OCI-M1 (cell line): Measurements from ENCODE around the gene CBX4.

Experiments used
- DNase-seq: peaks from one replicate; lab custom pipeline; 2025; lab: John Stamatoyannopoulos, UW

Gene CBX4

DNA sequence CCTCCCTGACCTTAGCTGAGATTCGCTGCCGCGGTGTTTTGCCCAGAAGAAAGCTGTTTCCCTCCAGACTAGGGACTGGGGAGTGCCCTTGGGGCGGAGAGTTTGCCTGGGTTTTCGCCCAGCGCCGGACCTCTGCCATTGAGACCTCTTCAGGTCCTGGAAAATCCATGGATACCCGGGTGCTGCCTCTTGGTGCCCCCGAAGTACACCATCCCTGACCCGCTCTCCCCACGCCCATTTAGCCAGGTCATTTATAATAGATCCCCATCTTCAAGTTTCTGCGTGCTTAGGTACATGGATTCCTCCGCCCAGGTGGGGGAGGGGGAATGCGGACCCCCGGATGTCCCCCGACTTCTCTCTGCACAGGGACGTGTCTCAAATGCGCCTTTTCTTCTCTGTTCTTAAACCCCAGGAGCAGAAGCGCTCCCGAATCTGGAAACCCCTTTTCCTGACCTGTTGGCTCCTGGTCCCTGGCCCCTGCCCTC, 27.3 kb downstream of the CBX4 start:
- DNase-seq = peak; percentile 40

DNA sequence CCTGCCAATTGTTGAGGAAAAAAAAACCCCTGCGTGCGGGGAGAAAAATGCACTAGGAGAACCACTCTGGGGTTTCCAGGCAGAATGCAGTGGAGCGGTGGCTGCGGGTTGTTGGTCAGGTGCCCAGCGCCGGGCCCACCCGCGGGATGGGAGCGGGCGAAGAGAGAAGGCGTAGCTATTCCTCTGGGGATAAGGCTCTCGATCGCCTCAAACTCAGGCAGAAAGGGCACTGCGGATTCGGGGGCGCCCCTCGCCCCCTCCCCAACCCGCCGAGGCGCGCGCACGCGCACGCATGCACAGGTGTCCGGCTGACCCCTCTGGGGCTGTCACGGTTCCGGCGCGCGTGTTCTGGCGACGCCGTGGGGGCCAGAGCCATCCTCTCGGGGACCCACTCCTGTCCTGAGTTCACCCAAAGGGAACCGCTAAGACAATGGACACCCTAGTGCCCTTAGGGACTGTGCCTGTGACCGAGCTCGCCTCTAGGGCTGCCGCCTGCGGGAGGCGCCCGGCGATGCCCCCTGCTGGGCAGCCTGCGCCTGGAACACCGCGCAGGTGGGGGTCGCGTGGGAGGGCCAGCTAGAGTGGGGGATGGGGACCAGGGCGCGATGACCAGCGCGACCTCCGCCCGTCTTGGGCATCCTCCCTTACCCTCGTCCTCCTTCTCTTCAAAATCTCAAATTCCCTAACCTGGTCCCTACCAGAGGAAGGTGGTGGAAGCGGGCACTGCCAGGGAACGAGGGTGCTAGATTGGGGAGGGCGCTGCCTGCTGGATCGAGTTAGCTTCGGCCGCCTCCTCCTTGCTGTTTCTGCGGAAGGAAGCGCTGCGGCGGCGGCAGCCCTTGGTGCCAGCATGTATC, 28.0 kb downstream of the CBX4 start:
- peak; percentile 81 for DNase-seq

DNA sequence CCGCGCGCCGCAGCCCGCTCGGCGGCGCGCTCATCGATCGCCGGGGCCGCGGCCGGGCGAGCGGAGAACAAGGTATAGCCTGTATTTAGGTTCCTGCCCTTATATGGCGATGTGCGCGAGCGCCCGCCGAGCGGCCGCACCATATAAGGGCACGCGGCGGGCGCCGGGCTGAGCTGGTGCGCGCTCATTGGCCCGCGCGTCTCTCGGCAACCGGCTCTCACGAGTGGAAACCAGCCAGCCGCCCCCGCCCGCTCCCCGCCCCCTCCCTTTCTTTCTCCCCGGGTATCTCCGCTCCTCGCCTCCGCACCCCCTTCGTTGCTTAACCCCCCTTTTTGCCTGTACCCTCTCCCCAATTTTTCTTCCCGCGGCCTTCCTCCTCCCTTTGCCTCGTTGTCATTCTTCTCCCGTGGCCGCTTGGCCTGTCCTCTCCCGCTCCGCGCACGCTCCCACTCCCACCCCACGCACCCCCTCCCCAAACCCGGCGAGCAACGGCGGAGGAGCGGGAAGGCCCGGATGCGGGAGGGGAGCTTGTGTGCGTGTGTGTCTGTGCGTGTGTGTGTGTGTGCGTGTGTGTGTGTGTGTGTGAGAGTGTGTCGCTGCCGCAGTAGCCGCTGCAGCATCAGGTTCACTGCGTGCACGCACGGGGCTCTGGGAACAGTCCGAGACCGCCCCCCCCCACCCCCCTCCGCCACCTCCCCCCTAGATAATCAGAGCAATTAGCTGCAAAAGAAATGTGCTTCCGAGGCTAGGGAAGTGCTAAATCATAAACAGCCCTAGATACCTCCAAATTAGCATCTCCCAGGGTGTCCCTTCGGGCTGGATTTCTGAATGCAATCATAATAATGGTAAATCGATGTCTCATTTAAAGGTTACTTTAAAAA, 28.9 kb downstream of the CBX4 start:
- peak; percentile 91 for DNase-seq

DNA sequence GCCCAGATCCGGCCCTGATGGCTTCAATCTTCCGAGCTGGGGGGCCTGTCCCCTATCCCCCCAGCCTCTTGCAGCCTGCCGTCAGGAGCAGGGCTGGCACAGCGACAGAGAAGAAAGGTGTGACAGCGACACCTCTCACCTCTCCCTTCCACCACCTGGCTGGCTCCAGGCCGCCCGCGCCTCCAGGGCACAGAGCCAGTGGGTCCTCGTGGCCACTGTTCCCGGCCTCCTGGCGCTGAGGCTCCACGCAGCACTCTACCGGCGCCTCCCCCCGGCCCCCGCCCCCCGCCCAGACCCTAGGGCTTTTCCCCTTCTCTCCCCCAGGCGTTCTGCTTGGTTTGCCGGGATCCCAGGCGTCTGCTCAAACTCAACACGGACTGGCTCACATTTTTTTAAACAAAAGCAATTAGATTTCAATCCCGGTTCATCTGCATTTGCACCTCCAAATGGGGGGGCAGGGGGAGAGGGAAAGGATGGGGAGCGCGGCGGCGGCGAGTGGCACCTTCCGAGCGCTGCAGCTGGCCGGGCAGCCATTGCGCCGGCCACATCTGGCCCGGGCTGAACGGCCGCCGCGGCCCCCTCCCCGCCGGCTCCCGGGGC, 29.6 kb downstream of the CBX4 start:
- no peak for DNase-seq

DNA sequence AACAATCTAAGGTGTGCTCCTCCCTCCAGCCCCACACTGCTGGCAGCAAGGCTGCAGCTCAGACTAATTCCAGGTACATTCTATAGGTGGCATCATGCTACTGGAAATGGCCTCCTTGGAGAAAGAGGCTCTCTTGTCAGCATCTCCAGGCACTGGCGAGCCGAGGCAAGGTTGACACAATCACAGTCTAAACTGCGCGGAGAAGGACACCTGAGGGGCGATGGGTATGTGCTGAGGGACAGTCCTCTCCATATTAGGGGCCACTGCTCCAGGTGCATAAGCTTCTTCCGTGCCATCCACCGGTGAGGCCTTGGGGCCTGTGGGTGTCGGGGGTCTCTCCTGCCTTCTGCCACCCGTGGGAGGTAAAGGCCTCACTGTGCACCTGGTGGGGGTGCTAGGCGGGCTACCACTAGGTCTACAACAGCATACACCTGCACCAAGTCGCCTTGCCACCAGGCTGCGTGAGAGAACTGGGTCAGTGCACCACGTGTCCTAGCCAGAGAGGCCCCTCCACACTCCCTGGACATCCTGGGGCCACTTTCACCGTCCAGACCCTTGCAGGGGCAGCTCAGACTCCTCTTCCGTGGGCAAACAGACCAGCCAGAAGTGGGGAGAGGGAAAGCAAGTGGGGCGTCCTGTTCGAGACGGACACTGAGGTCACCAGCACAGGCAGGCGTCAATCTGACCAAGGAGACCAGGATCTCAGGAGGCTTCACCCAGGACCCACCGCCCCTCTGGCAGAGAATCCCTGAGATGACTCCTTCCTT, 30.3 kb downstream of the CBX4 start:
- DNase-seq = peak; percentile 68

DNA sequence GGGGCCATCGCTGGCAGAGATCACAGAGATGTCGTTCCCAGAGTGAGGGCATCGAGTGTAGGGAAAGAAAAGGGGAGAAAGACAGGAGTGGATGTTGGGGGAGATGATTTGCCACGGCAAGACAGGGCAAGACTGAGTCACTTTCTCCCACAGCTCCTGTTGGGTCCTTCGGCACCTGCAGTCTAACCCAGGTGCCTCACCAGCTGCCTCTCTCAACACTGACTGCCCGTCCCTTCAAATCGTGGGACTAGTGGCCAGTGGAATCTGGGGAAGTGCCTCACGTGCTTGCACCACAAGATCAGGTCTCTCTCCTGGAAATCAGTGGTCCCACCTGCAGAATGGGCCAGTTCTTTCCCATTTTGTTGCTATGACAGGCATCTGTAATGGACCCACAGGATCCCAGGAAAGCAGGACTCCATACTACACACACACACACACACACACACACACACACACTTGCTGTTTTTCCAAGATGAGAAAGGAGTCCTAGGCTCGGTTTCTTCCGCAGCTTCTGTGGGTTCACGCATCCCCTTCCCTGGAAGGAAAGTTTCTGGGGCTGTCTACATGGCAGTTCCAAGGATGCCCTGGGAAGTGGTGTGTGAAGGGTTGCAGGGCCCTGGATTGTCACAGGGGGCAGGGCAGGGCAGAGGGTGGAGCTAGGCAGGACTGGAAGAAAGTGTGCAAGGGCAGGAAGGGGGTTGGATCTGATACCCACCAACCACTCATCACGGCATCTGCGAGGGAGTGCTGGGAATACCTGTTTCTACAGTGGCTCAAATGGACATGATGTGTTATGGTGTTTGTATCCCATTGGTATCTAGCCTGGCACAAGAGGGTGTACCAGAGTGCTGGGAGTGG, 32.1 kb downstream of the CBX4 start:
- no peak for DNase-seq

DNA sequence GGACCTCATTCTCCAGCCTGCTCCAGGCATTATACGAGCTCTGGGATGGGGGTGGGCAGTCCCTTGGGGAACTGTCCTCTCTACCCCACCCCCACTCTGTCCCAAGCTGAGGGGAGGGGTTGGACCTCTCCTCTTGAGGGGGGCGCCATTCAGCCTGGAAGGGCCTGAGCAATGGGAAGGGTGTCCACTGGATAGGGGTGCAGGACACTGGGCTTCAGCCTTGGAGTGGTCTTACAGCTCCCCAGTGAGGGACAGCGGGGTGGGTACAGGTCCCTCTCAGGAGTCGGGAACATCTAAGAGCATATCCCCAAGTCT, 32.8 kb downstream of the CBX4 start:
- DNase-seq = no peak

DNA sequence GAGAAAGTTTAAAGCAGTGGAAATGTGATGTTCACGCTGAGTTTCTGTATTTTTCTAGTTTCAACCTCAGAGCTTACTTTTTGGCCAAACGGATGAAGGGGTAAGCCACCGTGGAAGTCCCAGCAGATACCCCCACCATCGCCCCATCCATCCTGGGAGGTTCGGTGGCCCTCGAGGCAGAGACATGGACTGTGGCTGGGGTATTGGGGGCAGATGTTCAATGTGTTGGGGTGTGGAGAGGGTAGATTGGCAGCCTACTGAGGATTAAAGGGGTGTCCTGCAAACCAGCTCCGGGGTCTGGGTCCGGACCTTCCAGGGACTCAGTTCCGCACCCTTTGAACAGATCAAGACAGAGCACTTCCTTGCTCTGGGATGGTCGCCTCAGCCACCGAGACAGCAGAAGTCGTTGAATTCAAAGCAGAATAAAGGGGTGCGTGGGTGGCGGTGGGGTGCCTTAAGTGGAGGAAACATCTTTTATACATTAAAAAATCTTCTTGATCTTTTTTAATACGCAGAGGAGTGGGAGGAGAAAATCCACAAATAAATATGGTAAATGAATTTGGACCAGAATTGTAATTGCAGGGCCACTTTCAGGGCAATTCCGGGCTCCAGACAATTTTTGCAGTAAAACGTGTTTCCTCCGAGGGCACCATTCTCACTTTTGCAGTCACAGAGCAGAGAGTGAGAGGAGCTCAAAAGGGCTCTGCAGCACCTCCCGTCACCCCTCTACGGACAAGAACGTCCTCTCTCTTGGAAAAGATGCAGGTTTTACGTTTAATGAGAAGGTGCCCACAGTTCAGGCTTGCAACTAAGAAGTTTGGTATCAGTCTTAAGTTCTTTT, 34.2 kb downstream of the CBX4 start:
- no peak for DNase-seq

DNA sequence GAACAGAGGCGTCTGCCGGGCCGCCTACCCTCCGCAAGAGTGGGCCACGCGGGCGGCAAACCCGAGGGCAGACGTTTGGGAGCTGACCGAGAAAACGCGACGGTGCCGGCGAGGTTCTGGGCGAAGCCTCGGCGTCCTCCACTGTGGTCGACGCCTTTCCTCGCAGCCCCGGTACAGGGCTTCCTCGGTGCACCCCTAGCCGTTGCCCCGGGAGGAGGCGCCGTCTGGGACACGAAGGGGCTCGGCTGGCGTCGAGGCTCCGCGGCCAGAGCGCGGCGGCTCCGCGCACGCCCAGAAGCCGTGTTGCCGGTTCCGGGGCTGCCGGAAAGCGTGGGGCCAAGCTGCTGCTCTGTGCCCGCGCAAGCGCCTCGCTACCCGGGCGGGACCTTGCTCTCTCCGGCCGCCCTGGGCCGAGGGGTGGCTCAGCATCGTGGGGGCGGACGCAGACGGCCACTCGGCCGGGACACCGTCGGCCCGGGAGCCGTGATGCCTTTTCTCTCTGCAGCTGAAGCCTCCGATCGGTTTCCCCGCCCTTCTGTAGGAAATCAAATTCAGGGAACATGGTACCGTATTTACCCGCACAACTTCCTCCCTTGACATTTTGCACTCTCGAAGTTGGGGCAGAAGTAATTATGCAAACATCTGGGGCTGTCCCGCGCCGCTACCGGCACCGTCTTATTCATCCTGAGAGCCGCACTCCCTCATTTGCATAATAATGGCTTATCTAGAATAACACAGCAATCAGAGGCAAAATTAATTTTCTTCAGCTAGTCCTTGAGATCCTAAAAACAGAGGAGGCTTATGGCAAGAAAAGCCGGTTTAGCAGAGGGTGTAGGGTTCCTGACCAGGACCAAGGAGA, 35.0 kb downstream of the CBX4 start:
- no peak for DNase-seq

DNA sequence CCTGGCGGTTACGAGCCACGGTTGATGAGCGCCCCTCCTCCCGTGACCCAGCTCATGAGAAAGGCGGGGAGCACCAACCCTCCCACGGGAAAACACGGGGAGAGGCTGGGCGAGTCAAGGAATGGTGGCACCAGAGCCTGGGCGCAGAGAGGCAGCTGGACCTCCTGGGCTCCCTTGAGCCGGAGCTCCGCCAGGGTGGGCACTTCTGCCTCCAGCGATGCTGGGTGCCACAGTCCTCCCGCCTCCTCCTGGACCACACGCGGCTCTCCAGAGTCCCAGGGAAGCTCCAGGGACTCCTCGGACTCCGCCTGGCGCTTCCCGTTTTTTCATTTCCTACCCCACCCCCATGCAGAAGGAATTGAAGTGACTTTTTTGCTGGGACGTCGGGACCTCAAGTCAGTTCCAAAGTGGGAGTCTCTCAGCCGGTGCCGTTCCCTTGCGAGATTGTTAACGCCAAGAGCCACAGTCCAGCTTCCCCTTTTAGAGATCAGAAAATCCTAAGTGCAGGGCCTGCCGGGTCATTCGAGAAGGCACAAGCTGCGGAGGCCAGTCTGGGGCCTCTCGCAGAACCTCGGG, 35.7 kb downstream of the CBX4 start:
- DNase-seq = peak; percentile 62

DNA sequence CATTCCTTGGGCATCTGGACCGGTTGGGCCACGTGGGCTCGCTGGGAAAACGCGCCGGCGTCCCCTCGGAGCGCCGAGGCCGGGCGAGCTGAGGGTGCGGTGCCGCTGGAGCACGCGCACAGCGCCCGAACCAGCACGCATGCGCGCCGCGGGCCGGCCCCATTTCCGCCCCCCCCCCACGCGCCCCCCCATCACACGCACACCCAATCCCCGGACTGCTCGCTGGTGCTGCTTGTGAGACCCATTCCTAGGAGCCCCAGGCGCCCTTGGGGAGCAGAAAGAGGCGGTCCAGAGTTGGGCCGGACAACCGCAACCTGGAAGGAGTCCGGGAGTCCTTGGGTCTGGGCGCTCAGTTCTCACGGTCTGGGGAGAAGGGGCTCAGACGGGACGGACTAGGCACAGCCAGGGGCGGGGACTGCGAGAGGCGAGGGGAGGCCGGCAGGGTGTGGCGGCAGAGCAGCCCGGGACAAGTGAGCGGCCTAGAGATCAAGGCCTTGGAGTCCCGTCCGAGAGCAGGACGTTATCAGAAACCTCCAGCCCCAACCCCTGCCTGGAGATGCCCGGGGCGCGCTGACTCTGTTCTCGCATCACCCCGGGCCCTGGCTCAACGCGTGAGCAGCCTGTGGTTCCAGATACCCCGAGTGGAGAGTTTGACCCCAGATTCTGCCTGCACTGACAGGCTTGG, 36.4 kb downstream of the CBX4 start:
- peak; percentile 54 for DNase-seq

DNA sequence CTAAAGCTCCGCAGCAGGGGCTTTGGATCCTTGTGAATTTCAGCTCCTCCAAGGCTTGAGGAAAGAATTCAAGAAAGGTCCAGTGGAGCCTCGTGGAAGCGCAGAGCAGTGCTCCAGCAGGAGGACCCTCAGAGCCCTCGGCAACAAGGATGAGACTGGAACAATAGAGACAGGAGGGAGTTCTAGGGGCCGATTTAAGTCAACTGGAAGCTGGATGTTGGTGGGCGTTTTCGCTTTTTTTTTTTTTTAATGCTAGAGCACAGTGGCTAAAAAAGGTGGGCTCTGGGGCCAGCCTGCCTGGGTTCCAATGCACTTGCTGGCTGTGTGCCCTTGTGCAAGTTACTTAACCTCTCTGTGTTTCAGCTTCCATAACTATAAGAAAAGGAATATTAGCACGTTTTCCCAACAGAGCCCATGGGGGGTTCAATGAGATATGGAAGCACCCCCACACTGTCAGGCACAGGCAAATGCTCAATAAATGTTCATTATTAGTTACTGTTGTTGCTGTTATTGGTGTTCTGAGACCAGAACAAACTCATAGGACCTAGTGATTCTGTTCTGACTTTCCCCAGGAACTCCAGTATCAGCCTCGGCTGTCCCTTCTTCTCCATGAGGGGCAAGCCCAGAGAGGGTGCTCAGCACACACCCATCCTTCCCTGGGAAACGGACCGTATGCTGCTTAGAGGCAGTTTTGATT, 37.1 kb downstream of the CBX4 start:
- DNase-seq = no peak

DNA sequence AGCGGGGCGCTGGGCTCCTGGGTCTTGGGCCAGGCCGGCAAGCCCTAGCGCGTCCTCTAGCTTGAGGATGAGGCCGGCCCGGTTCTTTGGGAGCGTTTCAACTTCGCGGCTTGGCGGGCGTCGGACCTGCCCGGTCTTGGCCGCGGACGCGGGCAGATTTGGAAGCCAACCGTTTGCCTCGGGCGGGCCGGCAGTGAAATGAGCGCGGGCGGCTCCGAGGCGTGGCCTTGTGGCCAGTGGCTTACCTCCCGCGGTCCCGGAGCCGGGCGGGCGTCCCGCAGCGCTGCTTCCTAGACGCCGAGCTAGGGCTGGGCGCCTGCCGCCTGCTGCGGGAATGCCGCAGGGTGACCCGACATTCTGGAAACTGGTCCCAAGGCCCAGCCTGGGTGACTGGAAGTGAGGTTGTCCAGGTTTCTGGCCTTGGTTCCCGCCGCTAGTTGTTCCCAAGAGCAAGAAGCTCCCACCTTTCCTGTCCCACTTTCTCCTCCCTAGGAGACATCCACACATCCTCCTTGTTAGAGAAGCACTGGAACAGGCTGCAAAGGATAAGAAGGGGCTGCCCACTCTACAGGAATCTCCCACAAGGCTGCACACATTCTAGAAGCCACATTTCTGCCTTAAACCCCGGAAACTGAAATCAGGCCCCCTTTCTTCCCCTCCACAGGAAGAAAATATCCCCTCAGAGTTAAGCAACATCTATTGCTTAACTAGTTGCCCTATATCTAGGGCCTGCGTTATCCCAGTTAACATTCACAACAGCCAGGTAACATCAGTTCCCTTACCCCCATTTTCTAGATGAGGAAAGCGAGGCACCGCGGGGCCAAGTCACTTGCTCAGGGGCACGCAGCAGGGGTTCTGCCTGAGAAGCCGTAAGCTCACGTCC, 37.8 kb downstream of the CBX4 start:
- DNase-seq = peak; percentile 28

DNA sequence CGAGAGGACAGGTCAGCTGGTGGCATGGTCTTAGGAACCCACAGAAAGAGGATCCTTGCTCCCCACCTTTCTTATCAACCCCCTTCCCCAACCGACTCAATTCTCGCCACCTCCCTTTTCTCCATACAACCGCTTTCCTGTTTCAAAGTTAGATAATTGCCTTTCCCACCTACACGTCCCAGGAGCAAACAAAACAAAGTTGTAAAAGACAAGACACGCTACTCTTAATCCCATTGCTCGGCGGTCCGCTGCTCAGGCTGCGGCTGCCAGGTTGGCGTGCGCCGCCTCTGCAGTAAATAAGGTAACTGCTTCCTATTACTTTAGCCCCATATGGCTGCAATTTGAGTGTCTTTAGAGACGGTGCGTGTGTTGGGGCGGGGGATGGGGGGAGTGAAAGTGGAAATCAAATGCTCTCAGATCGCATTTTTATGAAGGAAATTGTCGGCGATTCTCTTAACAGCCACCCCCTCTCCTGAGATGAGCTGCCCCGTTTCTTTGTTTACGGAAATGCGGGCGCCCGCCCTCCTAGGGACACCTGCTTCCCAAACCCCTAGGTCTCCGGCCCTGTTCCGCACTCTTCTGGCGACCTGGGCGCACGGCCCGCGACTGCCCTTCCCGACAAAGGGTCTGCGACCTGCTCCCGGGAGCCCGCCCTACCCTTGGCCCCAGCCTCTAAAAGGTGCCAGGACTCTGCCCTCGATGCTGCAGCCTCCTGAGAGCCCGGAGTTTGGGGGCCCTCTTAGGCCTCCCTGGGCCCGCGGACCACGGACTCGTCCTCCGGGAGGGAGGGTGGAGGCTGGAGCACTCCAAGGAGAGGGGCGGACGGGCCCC, 38.7 kb downstream of the CBX4 start:
- DNase-seq = peak; percentile 82

DNA sequence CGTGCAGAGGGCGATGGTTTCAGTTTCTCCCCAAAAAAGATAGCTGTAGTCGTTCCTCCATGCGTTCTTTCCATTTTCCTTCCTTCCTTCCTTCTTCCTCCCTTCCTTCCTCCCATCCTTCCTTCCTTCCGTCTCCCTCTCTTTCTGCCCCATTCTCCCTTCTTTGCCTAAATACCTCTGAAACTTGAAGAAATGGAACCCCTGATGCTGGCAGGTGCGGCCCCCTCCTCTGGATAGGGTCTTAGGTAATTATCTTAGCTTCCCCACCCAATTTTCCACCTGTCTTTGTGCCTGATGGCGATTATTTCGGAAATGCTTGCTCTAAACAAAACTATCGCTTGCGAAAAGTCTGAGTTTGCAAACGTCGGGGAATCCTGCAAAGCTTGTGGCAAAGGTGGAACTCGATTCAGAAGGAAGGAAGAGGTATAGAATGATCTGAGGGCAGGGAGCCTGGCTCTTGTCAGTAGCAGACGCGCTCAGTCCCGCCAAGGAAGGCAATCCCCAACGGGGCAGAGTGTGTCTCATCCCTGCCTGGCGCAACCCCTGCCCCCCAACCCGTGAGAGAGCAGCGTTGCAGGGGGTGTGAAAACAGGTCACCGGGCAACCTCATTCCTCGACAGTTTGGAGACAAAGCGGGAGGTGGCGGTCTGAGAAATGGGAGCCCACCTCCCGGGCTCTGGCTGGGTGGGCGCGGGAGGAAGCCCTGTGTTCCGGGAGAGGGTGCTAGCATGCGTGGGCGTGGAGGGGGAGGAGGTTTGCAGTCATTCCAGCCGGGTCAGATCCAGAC, 39.5 kb downstream of the CBX4 start:
- DNase-seq = peak; percentile 37
